Diencephalon (tissue), 1 donor: Measurements from ENCODE around the gene AKAP14. TPM values are rescaled to one million over a fixed set of nuclear protein-coding genes. Genes with fewer than 3 reads are reported as not detected.

ENCODE experiments used
- total RNA-seq: library from RNA; depleted of rRNA; stranded (reverse); fragments of >200 nt; gene quantifications from one replicate; pipeline ENCODE4 v1.2.3, GENCODE V29; 2014

The AKAP14 gene
- 5.1 TPM for total RNA-seq

DNA sequence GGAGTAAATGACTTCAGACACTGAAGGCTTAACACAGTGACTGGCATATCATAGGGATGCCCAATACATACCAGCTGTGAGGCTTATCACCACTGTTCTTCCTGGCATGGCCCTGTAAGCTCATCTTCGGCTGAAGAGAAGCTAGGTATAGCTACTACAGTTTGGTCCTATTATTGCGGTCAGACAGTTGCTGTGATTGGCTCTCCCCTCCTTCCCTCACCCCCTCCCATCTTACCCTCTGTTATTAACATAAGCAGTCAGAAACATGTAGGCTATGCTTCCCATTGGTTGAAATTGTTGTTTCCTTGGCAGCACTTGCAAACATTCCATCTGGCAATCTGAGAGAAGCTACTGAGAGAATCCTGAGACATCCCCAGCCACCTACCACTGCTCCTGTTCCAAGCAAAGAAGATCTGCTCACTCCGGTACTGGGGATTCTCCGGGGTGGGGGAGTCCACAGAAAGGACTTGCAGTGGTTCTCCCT, at the start of gene AKAP14:
AKAP14 (plus strand) TSS at position 51 of the 484 bp plus-strand sequence. CDS start 7,331 bp downstream, outside the sequence.

DNA sequence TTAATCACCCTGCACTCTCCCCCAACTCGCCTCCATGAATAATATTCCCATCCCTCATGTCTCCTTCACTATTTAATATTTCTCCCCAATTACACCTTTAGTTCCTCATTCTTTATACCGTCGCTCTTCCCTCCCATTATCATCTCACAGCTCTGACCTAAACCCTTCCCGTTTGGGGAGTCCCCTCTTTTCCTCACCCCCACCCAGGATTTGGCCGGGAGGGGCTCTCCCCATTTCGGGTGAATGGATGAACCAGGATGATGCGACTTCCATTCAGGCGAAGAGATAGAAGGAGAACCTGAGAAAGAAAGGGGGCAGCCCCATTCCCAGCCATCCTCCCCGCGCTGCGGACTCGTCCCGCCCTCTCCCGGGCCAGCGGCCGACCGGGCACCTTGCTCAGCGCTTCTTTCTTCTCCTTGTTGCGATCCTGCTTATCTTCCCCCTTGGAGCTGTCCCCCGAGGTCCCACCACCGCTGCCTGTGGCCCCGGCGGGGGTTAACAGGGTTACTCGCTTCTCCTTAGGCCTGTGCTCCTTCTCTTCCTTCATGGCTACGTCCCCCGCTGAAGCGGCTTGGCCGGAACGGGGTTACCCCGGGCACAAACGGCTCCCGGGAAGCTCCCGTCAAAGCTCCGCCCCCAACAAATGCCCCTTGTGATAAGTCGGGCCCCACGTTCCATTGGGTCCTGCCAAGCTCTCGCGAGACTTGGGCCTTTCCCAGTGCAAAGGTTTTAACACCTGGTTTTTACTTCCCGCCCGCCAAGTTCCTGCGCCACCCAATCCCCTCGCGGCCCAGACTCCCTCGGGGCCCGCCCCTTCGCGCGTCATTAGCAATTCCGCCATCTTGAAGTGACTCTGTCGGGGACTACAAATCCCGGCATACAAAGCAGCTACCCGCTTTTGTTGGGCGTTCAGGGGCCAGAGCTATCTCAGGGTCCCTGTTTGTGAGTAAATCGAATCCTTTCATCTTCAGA, 43.0 kb upstream of the AKAP14 start, which contains the start of gene UPF3B:
UPF3B (minus strand) TSS at position 582 of the 972 bp plus-strand sequence; CDS start at position 547, 35 bp downstream.

DNA sequence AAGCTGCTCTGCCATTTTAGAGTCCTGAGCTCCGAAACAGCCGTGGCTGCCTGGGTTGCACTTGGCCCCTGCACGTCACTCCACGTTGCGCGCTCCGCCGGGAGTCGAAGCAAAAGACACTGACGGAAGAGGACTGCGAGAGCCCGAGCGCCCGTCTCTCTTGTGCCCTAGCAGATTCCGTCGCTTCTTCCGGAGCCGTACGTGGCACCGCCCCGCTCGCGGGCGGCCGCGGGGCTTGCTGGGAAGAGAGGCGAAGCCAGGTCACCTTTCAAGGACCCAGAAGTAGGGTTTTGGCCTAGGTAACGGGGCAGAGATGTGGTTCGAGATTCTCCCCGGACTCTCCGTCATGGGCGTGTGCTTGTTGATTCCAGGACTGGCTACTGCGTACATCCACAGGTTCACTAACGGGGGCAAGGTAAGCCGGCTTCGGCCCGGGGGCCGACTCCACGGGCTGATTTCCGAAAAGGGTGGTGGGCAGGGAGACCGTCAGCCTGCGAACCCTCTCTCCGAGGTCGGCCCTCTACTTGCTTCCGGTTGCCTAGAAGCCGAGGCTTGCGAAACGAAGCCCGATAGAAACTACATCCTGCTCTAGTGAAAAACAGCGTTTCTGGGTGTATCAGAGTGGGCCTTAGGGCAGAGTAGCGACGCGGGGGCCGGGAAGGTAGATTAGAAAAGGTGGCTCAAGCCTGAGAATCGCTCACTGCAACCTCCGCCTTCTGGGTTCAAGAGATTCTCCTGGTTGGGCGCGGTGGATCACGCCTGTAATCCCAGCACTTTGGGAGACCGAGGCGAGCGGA, 23.9 kb upstream of the AKAP14 start, which contains the start of the genes NDUFA1 and RNF113A:
NDUFA1 (plus strand) TSS at position 234 of the 797 bp plus-strand sequence; CDS start at position 314, 80 bp downstream.
RNF113A (minus strand) TSS at position 135 of the 797 bp plus-strand sequence; CDS start at position 15, 120 bp downstream.

DNA sequence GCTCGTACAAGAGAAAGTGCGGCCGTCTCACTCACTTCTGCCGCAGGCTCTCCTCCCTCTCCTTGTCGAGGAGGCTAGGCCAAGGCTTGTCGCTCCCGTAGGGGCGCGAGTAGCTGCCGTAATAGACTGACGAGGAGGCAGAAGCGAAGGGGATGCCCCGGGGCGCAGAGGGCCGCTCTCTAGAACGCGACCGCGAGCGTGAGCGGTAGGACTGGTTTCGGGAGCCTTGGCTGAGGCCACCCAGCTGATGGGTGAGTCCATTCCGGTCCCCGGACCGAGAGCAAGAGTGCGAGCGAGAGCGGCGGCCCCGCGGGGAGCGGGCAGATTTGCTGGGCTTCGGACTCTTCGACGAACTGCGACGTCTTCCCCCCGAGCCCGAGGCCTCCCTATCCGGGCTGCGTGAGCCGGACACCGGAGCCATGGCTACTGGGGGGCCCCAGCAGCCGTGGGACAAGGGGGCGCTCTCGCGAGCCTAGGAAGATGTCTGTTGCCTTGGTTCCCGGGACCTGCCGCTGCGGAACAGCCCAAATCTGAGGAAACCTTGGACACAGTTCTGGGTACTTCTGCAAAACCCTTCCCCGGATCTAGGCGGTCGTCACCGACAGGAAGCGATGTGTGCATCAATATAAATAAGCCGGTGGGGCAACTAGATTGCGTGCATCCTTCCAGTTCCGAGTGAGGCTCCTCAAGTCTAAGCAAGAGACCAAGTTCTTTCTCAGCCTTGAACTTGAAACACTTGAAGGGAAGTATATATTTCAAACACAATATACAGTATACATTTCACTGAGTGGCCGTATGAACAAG, 47.7 kb downstream of the AKAP14 start, which contains the start of gene NKAP:
NKAP (minus strand) TSS at position 567 of the 804 bp plus-strand sequence; CDS start at position 421, 146 bp downstream.

Other genes starting within 250 kb of the AKAP14 start
- 67.8 TPM for gene SEPTIN6, start 202.7 kb upstream of the AKAP14 start, total RNA-seq
- gene SOWAHD, start 137.3 kb upstream of the AKAP14 start, total RNA-seq = 0.69 TPM
- 2,362 TPM for gene RPL39, start 104.3 kb upstream of the AKAP14 start, total RNA-seq
- gene UPF3B, start 42.9 kb upstream of the AKAP14 start, total RNA-seq = 5.8 TPM
- gene RNF113A, start 24.2 kb upstream of the AKAP14 start, total RNA-seq = 10.8 TPM
- 69.0 TPM for gene NDUFA1, start 24.1 kb upstream of the AKAP14 start, total RNA-seq
- 10.6 TPM for gene NKAP, start 47.9 kb downstream of the AKAP14 start, total RNA-seq
- gene RHOXF2B, start 181.8 kb downstream of the AKAP14 start, total RNA-seq = not detected
- not detected for gene RHOXF1, start 220.0 kb downstream of the AKAP14 start, total RNA-seq